ENCODE data around the gene XAGE2. TPM values are rescaled to one million over a fixed set of nuclear protein-coding genes. Genes with fewer than 3 reads are reported as not detected.

XAGE2 gene
- total and polyA plus RNA-seq, 9 of the 15 experiments (the other 6 are each of a cell fraction or from before 2014, with no cell fraction given): 0.14 to 0.36 (median 0.21) TPM; not detected in 6

DNA sequence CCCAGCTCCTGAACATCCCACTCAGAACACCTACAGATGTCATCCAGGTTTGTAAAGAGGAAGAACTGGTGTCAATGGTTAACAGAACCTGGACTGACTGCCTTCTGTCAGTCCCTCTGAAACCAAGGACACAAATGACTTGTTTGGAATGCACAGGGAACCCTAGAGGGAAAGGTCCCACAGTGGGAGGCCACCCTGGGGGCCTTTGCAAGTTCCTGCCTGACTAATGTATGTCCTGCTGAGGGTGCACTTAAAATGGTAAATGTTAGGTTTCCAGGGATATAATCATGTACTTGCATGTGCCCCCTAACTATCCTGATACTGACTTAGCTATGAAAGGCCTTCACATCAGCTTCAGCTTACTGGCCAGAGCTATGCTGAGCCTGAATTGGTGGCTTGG, 15.0 kb upstream of the XAGE2 start:
- DNase-seq (ENCODE audit: extremely low read depth in 1 of 4, low spot score in 3 of 4): no peak
- no peak for TF ChIP-seq BDP1 (IDR thresholded peaks at IDR 0.05; ENCODE audit: insufficient read depth, insufficient read length)
- TF ChIP-seq, protein P1, sequence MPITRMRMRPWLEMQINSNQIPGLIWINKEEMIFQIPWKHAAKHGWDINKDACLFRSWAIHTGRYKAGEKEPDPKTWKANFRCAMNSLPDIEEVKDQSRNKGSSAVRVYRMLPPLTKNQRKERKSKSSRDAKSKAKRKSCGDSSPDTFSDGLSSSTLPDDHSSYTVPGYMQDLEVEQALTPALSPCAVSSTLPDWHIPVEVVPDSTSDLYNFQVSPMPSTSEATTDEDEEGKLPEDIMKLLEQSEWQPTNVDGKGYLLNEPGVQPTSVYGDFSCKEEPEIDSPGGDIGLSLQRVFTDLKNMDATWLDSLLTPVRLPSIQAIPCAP (CRISPR knock-in tag; IDR thresholded peaks at IDR 0.05; ENCODE audit: borderline replicate concordance): no peak
- TF ChIP-seq ZNF175 (CRISPR knock-in tag; IDR thresholded peaks at IDR 0.05; ENCODE audit: low read depth): no peak
- no peak for TF ChIP-seq PRMT5 (CRISPR knock-in tag; IDR thresholded peaks at IDR 0.05)
- no peak for TF ChIP-seq EHMT2 (IDR thresholded peaks at IDR 0.05)
- TF ChIP-seq KLF1 (tag; IDR thresholded peaks at IDR 0.05): no peak
- no peak for TF ChIP-seq RHOXF2B (CRISPR knock-in tag; conservative IDR thresholded peaks at IDR 0.05)
- no peak for TF ChIP-seq MTA1 (IDR thresholded peaks at IDR 0.05; ENCODE audit: borderline replicate concordance)
- TF ChIP-seq, protein P2, sequence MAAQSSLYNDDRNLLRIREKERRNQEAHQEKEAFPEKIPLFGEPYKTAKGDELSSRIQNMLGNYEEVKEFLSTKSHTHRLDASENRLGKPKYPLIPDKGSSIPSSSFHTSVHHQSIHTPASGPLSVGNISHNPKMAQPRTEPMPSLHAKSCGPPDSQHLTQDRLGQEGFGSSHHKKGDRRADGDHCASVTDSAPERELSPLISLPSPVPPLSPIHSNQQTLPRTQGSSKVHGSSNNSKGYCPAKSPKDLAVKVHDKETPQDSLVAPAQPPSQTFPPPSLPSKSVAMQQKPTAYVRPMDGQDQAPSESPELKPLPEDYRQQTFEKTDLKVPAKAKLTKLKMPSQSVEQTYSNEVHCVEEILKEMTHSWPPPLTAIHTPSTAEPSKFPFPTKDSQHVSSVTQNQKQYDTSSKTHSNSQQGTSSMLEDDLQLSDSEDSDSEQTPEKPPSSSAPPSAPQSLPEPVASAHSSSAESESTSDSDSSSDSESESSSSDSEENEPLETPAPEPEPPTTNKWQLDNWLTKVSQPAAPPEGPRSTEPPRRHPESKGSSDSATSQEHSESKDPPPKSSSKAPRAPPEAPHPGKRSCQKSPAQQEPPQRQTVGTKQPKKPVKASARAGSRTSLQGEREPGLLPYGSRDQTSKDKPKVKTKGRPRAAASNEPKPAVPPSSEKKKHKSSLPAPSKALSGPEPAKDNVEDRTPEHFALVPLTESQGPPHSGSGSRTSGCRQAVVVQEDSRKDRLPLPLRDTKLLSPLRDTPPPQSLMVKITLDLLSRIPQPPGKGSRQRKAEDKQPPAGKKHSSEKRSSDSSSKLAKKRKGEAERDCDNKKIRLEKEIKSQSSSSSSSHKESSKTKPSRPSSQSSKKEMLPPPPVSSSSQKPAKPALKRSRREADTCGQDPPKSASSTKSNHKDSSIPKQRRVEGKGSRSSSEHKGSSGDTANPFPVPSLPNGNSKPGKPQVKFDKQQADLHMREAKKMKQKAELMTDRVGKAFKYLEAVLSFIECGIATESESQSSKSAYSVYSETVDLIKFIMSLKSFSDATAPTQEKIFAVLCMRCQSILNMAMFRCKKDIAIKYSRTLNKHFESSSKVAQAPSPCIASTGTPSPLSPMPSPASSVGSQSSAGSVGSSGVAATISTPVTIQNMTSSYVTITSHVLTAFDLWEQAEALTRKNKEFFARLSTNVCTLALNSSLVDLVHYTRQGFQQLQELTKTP (IDR thresholded peaks at IDR 0.05; ENCODE audit: low read depth in 1 of 2, partially characterized antibody in 2 of 2): no peak
- TF ChIP-seq TRIM28 (IDR thresholded peaks at IDR 0.05): no peak
- no peak for TF ChIP-seq BCOR (IDR thresholded peaks at IDR 0.05)
- TF ChIP-seq MAFF (IDR thresholded peaks at IDR 0.05; ENCODE audit: low read length): no peak

More for the DNA sequence above, 15.0 kb upstream of the XAGE2 start:
- Histone ChIP-seq H3K4me1 (replicated peaks in 1 of 2; ENCODE audit: control insufficient read depth in 2 of 2, insufficient read depth in 2 of 2, low read length in 2 of 2) (peaks cover 0 to 9% of the 10 kb centered on the region in 2 experiments; a peak in 3 of 5 replicates), H3K79me2 (ENCODE audit: control insufficient read depth, insufficient read depth, low read length) (no peaks in the 10 kb centered on the region), H4K20me1 (replicated peaks; ENCODE audit: control insufficient read depth, insufficient read depth, low read length) (no peaks in the 10 kb centered on the region), H3K36me3 (ENCODE audit: control insufficient read depth, insufficient read depth, low read length) (no peaks in the 10 kb centered on the region), H2AFZ (ENCODE audit: low read depth, low read length) (peak overlapping the region; percentile 40; the same call in 1 of the 2 replicates), H3K4me2 (ENCODE audit: insufficient read depth, low read length) (no peak overlapping the region), H3K9ac (ENCODE audit: insufficient read depth in 1 of 2, low read depth in 2 of 2, low read length in 2 of 2) (no peak overlapping the region), H3K9me3 (replicated peaks; ENCODE audit: control insufficient read depth, insufficient read depth, low read depth, low read length) (no peaks in the 10 kb centered on the region), H3K9me1 (ENCODE audit: control insufficient read depth, insufficient read depth, low read length) (no peaks in the 10 kb centered on the region), H3K27ac (ENCODE audit: extremely low read depth, low read depth, low read length) (no peak overlapping the region), H3K4me3 (no peak overlapping the region), H3K27me3 (ENCODE audit: control insufficient read depth in 2 of 2, insufficient read depth in 2 of 2, low read length in 2 of 2) (no peaks in the 10 kb centered on the region)
- ATAC-seq: no peak
- ChIA-PET CTCF (ENCODE audit: low intra/inter-chr PET ratio) (no interaction called here), POLR2A (no interaction called here)
- intact Hi-C loops (cut with micrococcal nuclease) (no loop called here), in situ Hi-C loops (cut with MboI) (no loop called here)
- no peak for FAIRE-seq
- BruUV-seq (replicated peaks): no TSS peak
